ENCODE measurements around the gene SIPA1L2.

The SIPA1L2 gene

GRCh38 chr1:232598837-232599177 lies 31.1 kb downstream of the SIPA1L2 start:
- TF ChIP-seq REST (IDR thresholded peaks at IDR 0.05; ENCODE audit: insufficient read depth in 1 of 2, low read depth in 2 of 2, low read length in 2 of 2) (no peak), SIN3A (IDR thresholded peaks at IDR 0.05; ENCODE audit: borderline replicate concordance, insufficient read depth, low read length) (no peak), POLR2AphosphoS5 (IDR thresholded peaks at IDR 0.05; ENCODE audit: low read depth, low read length) (no peak), FOXP2 (optimal IDR thresholded peaks at IDR 0.05; ENCODE audit: borderline replicate concordance, extremely low read depth, extremely low read length, insufficient read depth) (no peak), TAF1 (IDR thresholded peaks at IDR 0.05; ENCODE audit: borderline replicate concordance, insufficient read depth, low read length) (no peak)

GRCh38 chr1:232598133-232598532 lies 31.8 kb downstream of the SIPA1L2 start:
- TF ChIP-seq TAF1 (IDR thresholded peaks at IDR 0.05; ENCODE audit: borderline replicate concordance, insufficient read depth, low read length) (no peak), REST (IDR thresholded peaks at IDR 0.05; ENCODE audit: insufficient read depth in 1 of 2, low read depth in 2 of 2, low read length in 2 of 2) (no peak), POLR2AphosphoS5 (IDR thresholded peaks at IDR 0.05; ENCODE audit: low read depth, low read length) (no peak), SIN3A (IDR thresholded peaks at IDR 0.05; ENCODE audit: borderline replicate concordance, insufficient read depth, low read length) (no peak), FOXP2 (optimal IDR thresholded peaks at IDR 0.05; ENCODE audit: borderline replicate concordance, extremely low read depth, extremely low read length, insufficient read depth) (no peak)

GRCh38 chr1:232597721-232598120 lies 32.2 kb downstream of the SIPA1L2 start:
- TF ChIP-seq REST (IDR thresholded peaks at IDR 0.05; ENCODE audit: insufficient read depth in 1 of 2, low read depth in 2 of 2, low read length in 2 of 2) (no peak), POLR2AphosphoS5 (IDR thresholded peaks at IDR 0.05; ENCODE audit: low read depth, low read length) (no peak)

- TF ChIP-seq POLR2AphosphoS5 (IDR thresholded peaks at IDR 0.05; ENCODE audit: low read depth, low read length) = no peak
- TF ChIP-seq FOXP2 (optimal IDR thresholded peaks at IDR 0.05; ENCODE audit: borderline replicate concordance, extremely low read depth, extremely low read length, insufficient read depth) = no peak
- TF ChIP-seq REST (IDR thresholded peaks at IDR 0.05; ENCODE audit: insufficient read depth in 1 of 2, low read depth in 2 of 2, low read length in 2 of 2) = no peak
- no peak for TF ChIP-seq TAF1 (IDR thresholded peaks at IDR 0.05; ENCODE audit: borderline replicate concordance, insufficient read depth, low read length)
- TF ChIP-seq SIN3A (IDR thresholded peaks at IDR 0.05; ENCODE audit: borderline replicate concordance, insufficient read depth, low read length) = no peak
Observed at GRCh38 chr1:232596666-232597303, 33.1 kb downstream of the SIPA1L2 start.

Measured in PFSK-1 (cell line).